H1 (cell line): ENCODE data around the gene SLC39A7. TPM values are rescaled to one million over a fixed set of nuclear protein-coding genes. Genes with fewer than 3 reads are reported as not detected.

Experiments used
- BACH1 ChIP-seq: IDR thresholded peaks from 2 replicates; pipeline ENCODE4 v1.6.1; 2012; ENCODE audit warnings: low read length, improper control_type of control experiment
- CBX5 ChIP-seq: fragments of 300-800, 300-1000 bp; sonication (generic); IDR thresholded peaks from 2 replicates; pipeline ENCODE4 v1.7.1; 2016; ENCODE audit warnings: antibody characterized with exemption, low read length, low read depth
- CHD2 ChIP-seq: IDR thresholded peaks from 2 replicates; pipeline ENCODE4 v1.6.1; 2012; ENCODE audit warnings: low read length, improper control_type of control experiment
- CREB1 ChIP-seq: IDR thresholded peaks from 2 replicates; pipeline ENCODE4 v1.6.1; 2012; ENCODE audit warnings: inconsistent platforms
- CTBP2 ChIP-seq: IDR thresholded peaks from 2 replicates; pipeline ENCODE4 v1.7.0; 2011; ENCODE audit warnings: borderline replicate concordance, mild to moderate bottlenecking, moderate library complexity, mixed read lengths, low read length; ENCODE audit not compliant: insufficient read depth, insufficient read length
- EGR1 ChIP-seq: IDR thresholded peaks from 2 replicates; pipeline ENCODE4 v1.6.1; 2011; ENCODE audit warnings: low read depth, low read length, borderline replicate concordance
- EP300 ChIP-seq, 2 experiments: IDR thresholded peaks; 1 replicate in 1 of 2; 2 replicates in 1 of 2; pipeline ENCODE4 v1.6.1; 2011 to 2012; ENCODE audit warnings: low read depth in 2 of 2, low read length in 2 of 2, mild to moderate bottlenecking in 2 of 2, borderline replicate concordance in 1 of 2, inconsistent platforms in 1 of 2, moderate library complexity in 1 of 2
- EZH2 ChIP-seq: fragments of 200-600 bp; sonication (generic); IDR thresholded peaks from 2 replicates; pipeline ENCODE4 v1.7.1; 2012; ENCODE audit warnings: low read depth, mild to moderate bottlenecking, moderate library complexity, low read length, inconsistent platforms; ENCODE audit not compliant: severe bottlenecking
- JUND ChIP-seq: IDR thresholded peaks from 2 replicates; pipeline ENCODE4 v1.6.1; 2011; ENCODE audit warnings: mild to moderate bottlenecking, improper control_type of control experiment, low read length
- KDM1A ChIP-seq: fragments of 200-600, 300-600 bp; sonication (generic); IDR thresholded peaks from 2 replicates; pipeline ENCODE4 v1.7.1; 2016; ENCODE audit warnings: mild to moderate bottlenecking, low read length, borderline replicate concordance
- KDM5A ChIP-seq: fragments of 200-600 bp; IDR thresholded peaks from 2 replicates; pipeline ENCODE4 v1.7.1; 2012; ENCODE audit warnings: mild to moderate bottlenecking, low read length, inconsistent platforms, mixed read lengths
- NRF1 ChIP-seq: IDR thresholded peaks from 2 replicates; pipeline ENCODE4 v1.6.1; 2011; ENCODE audit warnings: mild to moderate bottlenecking, low read depth, low read length, improper control_type of control experiment
- POLR2AphosphoS5 ChIP-seq: IDR thresholded peaks from 2 replicates; pipeline ENCODE4 v1.6.1; 2011; ENCODE audit warnings: low read depth, low read length
- POU5F1 ChIP-seq: IDR thresholded peaks from 2 replicates; pipeline ENCODE4 v1.6.1; 2011; ENCODE audit warnings: low read depth, mild to moderate bottlenecking, low read length, moderate library complexity
- RBBP5 ChIP-seq: IDR thresholded peaks from 2 replicates; pipeline ENCODE4 v1.7.1; 2012; ENCODE audit warnings: low read depth, mild to moderate bottlenecking, inconsistent platforms, low read length, moderate library complexity, borderline replicate concordance
- SP1 ChIP-seq: IDR thresholded peaks from 2 replicates; pipeline ENCODE4 v1.6.1; 2011; ENCODE audit warnings: low read depth, low read length
- SP4 ChIP-seq: IDR thresholded peaks from 2 replicates; pipeline ENCODE4 v1.6.1; 2012; ENCODE audit warnings: low read length, inconsistent platforms
- TAF1 ChIP-seq: IDR thresholded peaks from 2 replicates; pipeline ENCODE4 v1.6.1; 2011; ENCODE audit warnings: mild to moderate bottlenecking, low read depth, low read length
- TAF7 ChIP-seq: optimal IDR thresholded peaks from 2 replicates; pipeline ENCODE3; 2011; ENCODE audit warnings: low read depth, mild to moderate bottlenecking, inconsistent platforms, low read length, moderate library complexity, borderline replicate concordance
- TBP ChIP-seq: IDR thresholded peaks from 2 replicates; pipeline ENCODE4 v1.6.1; 2011; ENCODE audit warnings: low read depth, low read length, improper control_type of control experiment
- TCF12 ChIP-seq: IDR thresholded peaks from 2 replicates; pipeline ENCODE4 v1.6.1; 2011; ENCODE audit warnings: low read depth, mild to moderate bottlenecking, low read length
- YY1 ChIP-seq: IDR thresholded peaks from 2 replicates; pipeline ENCODE4 v1.6.1; 2011; ENCODE audit warnings: low read depth, mild to moderate bottlenecking, low read length
- polyA plus RNA-seq, 7 experiments: library from polyadenylated mRNA; depleted of rRNA in 3 of 7; stranded (reverse) in 5 of 7; unstranded in 2 of 7; fragments of >200 nt in 5 of 7; fragments of 200-250 nt in 2 of 7; gene quantifications; 1 replicate in 5 of 7; 2 replicates in 1 of 7; 4 replicates in 1 of 7; pipeline versions ENCODE4 v1.2.1 to v1.2.3, GENCODE V29; 2011 to 2013; ENCODE audit warnings: missing spikeins in 2 of 7, mixed read lengths in 2 of 7
- total RNA-seq: library from RNA; stranded (reverse); fragmentation: NEBNext Ultra II Directional; extraction: Animal tissue kit (Norgen Biotek cat#: 25700); gene quantifications from 2 replicates; pipeline ENCODE4 v1.2.1, GENCODE V29; 2021
- TF ChIP-seq, protein P1 (sequence below): IDR thresholded peaks from 2 replicates; pipeline ENCODE4 v1.6.1; 2012; ENCODE audit warnings: inconsistent platforms
- TF ChIP-seq, protein P2 (sequence below): IDR thresholded peaks from 2 replicates; pipeline ENCODE4 v1.6.1; 2012; ENCODE audit warnings: inconsistent platforms

The SLC39A7 gene
- total and polyA plus RNA-seq, 2 of the 8 experiments (the other 6 are each of a cell fraction or from before 2014, with no cell fraction given) = 63.3 to 123 TPM

DNA sequence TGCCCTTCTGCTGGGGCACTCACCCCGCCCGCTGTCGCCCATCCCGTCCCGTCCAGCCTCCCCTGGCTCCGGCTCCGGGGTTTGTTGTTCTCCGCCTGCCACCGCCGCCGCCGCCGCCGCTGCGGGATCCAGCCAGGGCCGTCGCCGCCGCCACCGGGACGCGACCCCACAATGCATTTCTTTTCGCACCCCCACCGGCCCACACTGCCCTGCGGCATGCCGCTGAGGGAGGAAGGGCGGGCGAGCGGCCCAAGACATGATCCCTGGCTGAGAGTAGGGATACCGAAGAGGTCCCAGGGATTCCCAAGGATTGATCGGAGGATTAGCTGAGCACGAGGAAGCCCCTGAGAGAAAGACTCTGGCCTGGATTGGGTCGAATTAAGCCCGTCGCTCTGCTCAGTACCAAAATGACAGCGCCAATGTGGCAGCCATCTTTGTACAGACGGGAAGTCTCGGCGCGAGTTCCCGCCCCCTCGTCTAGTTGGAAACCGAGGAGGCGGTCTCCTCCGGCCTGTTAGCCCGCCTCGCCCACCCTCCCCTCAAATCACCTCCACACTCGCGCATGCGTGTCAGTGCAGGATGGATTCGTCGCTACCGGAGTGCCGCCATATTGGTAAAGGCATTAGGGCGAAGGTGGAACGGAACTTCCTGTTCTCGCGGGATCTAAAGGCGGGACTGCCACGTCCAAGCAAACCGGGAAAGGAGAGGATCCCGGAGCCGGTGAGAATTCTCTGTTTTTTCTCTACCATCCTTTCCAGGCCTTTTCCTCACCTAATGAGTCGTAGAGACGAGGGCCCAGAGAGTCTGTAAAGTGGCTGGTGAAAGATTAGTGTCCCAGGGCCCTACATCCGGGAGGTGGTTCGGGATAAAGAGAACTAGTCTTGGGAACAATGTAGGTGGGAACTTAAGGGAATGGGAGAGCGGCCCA, at the start of gene SLC39A7, which contains the start of gene RXRB (continued):
- TF ChIP-seq POLR2AphosphoS5 (peak; percentile 84), EZH2 (no peak), JUND (0 out of 2 replicates have a peak, but pooled peaks have one; percentile 10), SP1 (peak; percentile 72), YY1 (peak; percentile 100), TAF1 (peak; percentile 84), CBX5 (no peak), KDM1A (peak; percentile 67; the same call in 1 of the 2 replicates), CHD2 (peak; percentile 99), TAF7 (peak; percentile 45), BACH1 (no peak), TBP (peak; percentile 66), NRF1 (peak; percentile 93), EGR1 (peak; percentile 61; the same call in 1 of the 2 replicates), POU5F1 (no peak), TCF12 (no peak), SP4 (0 out of 2 replicates have a peak, but pooled peaks have one; percentile 38), KDM5A (peak; percentile 43), CREB1 (peak; percentile 76), CTBP2 (no peak), RBBP5 (peak; percentile 94), EP300 (IDR thresholded peaks at IDR 0.05; ENCODE audit: borderline replicate concordance in 1 of 2, low read depth in 2 of 2, low read length in 2 of 2) (0 out of 3 replicates have a peak, but pooled peaks of 1 of the 2 experiments have one; percentile 48)
- TF ChIP-seq, protein P1, sequence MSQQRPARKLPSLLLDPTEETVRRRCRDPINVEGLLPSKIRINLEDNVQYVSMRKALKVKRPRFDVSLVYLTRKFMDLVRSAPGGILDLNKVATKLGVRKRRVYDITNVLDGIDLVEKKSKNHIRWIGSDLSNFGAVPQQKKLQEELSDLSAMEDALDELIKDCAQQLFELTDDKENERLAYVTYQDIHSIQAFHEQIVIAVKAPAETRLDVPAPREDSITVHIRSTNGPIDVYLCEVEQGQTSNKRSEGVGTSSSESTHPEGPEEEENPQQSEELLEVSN = peak; percentile 55
- TF ChIP-seq, protein P2, sequence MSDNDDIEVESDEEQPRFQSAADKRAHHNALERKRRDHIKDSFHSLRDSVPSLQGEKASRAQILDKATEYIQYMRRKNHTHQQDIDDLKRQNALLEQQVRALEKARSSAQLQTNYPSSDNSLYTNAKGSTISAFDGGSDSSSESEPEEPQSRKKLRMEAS = peak; percentile 26
